ENCODE results near the gene DCANP1.

DCANP1 gene

GRCh38 chr5:135461481-135462151, 14.5 kb upstream of the DCANP1 start:
- Histone ChIP-seq H3K4me2 (ENCODE audit: insufficient read depth, low read length, poor library complexity, severe bottlenecking) (no peak overlapping the region), H3K27ac (replicated peaks; ENCODE audit: low read length) (no peak overlapping the region), H2AFZ (ENCODE audit: low read length) (no peak overlapping the region), H3K18ac (ENCODE audit: low read length) (no peak overlapping the region), H4K91ac (ENCODE audit: low read depth, low read length, poor library complexity) (no peak overlapping the region), H3K4me3 (ENCODE audit: low read length in 2 of 2) (no peak overlapping the region), H3K27me3 (ENCODE audit: control insufficient read depth in 3 of 3, insufficient read depth in 3 of 3, low read depth in 1 of 3, low read length in 3 of 3) (peaks cover 8 to 58% (median 58%) of the 10 kb centered on the region in 3 experiments), H3K4ac (ENCODE audit: low read length) (no peak overlapping the region), H2BK12ac (ENCODE audit: low read length) (no peak overlapping the region), H3K23ac (ENCODE audit: low read depth, low read length, poor library complexity) (no peak overlapping the region), H3K9me3 (replicated peaks in 1 of 2; ENCODE audit: control insufficient read depth in 2 of 2, insufficient read depth in 1 of 2, low read depth in 1 of 2, low read length in 2 of 2) (no peaks in the 10 kb centered on the region), H3K14ac (ENCODE audit: low read length) (no peak overlapping the region), H3K4me1 (ENCODE audit: control insufficient read depth in 2 of 2, insufficient read depth in 1 of 2, low read depth in 1 of 2, low read length in 2 of 2) (peaks cover 2 to 4% of the 10 kb centered on the region in 2 donors), H3K9ac (ENCODE audit: low read depth, low read length, poor library complexity) (no peak overlapping the region), H2BK15ac (ENCODE audit: low read length) (no peak overlapping the region), H3K36me3 (replicated peaks in 1 of 2; ENCODE audit: control insufficient read depth in 2 of 2, insufficient read depth in 2 of 2, low read length in 2 of 2) (no peaks in the 10 kb centered on the region), H2BK120ac (ENCODE audit: low read depth, low read length) (no peak overlapping the region), H4K8ac (ENCODE audit: low read depth, low read length) (no peak overlapping the region), H2AK5ac (ENCODE audit: low read depth, low read length) (no peak overlapping the region), H3K79me1 (ENCODE audit: low read depth, low read length) (no peaks in the 10 kb centered on the region), H2BK5ac (ENCODE audit: low read length) (no peak overlapping the region)
- no peak for DNase-seq (ENCODE audit: low spot score)
- WGBS, 2 donors (ENCODE audit: extremely low coverage in 2 of 2, insufficient read length in 2 of 2, insufficient replicate concordance in 1 of 2) = no CpG with 5 or more reads among the region's 7 CpGs

- no peaks in the 10 kb centered on the region for H3K4me1 ChIP-seq (ENCODE audit: control insufficient read depth in 2 of 2, insufficient read depth in 1 of 2, low read depth in 1 of 2, low read length in 2 of 2)
- no peak overlapping the region for H4K91ac ChIP-seq (ENCODE audit: low read depth, low read length, poor library complexity)
- H3K4ac ChIP-seq (ENCODE audit: low read length) = no peak overlapping the region
- H2BK12ac ChIP-seq (ENCODE audit: low read length) = no peak overlapping the region
- no peaks in the 10 kb centered on the region for H3K36me3 ChIP-seq (replicated peaks in 1 of 2; ENCODE audit: control insufficient read depth in 2 of 2, insufficient read depth in 2 of 2, low read length in 2 of 2)
- no peak overlapping the region for H2BK5ac ChIP-seq (ENCODE audit: low read length)
- no peak overlapping the region for H3K23ac ChIP-seq (ENCODE audit: low read depth, low read length, poor library complexity)
- peak overlapping the region; percentile 2 for H3K9ac ChIP-seq (ENCODE audit: low read depth, low read length, poor library complexity)
- no peak overlapping the region for H2BK15ac ChIP-seq (ENCODE audit: low read length)
- no peak overlapping the region for H2AK5ac ChIP-seq (ENCODE audit: low read depth, low read length)
- DNase-seq (ENCODE audit: low spot score) = no peak
- H3K9me3 ChIP-seq (replicated peaks in 1 of 2; ENCODE audit: control insufficient read depth in 2 of 2, insufficient read depth in 1 of 2, low read depth in 1 of 2, low read length in 2 of 2) = no peaks in the 10 kb centered on the region
- H4K8ac ChIP-seq (ENCODE audit: low read depth, low read length) = no peak overlapping the region
- whole genome bisulfite sequencing, 2 donors (ENCODE audit: extremely low coverage in 2 of 2, insufficient read length in 2 of 2, insufficient replicate concordance in 1 of 2) = no CpG with 5 or more reads among the region's 11 CpGs
- H3K4me2 ChIP-seq (ENCODE audit: insufficient read depth, low read length, poor library complexity, severe bottlenecking) = no peak overlapping the region
- H3K14ac ChIP-seq (ENCODE audit: low read length) = peak overlapping the region; percentile 38
- H2AFZ ChIP-seq (ENCODE audit: low read length) = no peak overlapping the region
- H3K27ac ChIP-seq (replicated peaks; ENCODE audit: low read length) = no peak overlapping the region
- H3K4me3 ChIP-seq (ENCODE audit: low read length in 2 of 2) = no peak overlapping the region
- H3K79me1 ChIP-seq (ENCODE audit: low read depth, low read length) = no peaks in the 10 kb centered on the region
- no peak overlapping the region for H3K18ac ChIP-seq (ENCODE audit: low read length)
- peaks cover 4 to 53% (median 47%) of the 10 kb centered on the region in 3 experiments for H3K27me3 ChIP-seq (ENCODE audit: control insufficient read depth in 3 of 3, insufficient read depth in 3 of 3, low read depth in 1 of 3, low read length in 3 of 3)
- H2BK120ac ChIP-seq (ENCODE audit: low read depth, low read length) = peak overlapping the region; percentile 4
Measured at GRCh38 chr5:135460246-135461033, 13.3 kb upstream of the DCANP1 start.

- H3K23ac ChIP-seq (ENCODE audit: low read depth, low read length, poor library complexity) = no peak overlapping the region
- DNase-seq (ENCODE audit: low spot score) = no peak
- no peaks in the 10 kb centered on the region for H3K36me3 ChIP-seq (replicated peaks in 1 of 2; ENCODE audit: control insufficient read depth in 2 of 2, insufficient read depth in 2 of 2, low read length in 2 of 2)
- no peak overlapping the region for H2BK5ac ChIP-seq (ENCODE audit: low read length)
- no peak overlapping the region for H2AFZ ChIP-seq (ENCODE audit: low read length)
- no peak overlapping the region for H3K14ac ChIP-seq (ENCODE audit: low read length)
- H3K27me3 ChIP-seq (ENCODE audit: control insufficient read depth in 3 of 3, insufficient read depth in 3 of 3, low read depth in 1 of 3, low read length in 3 of 3) = peaks cover 0 to 37% (median 32%) of the 10 kb centered on the region in 3 experiments
- H3K4me2 ChIP-seq (ENCODE audit: insufficient read depth, low read length, poor library complexity, severe bottlenecking) = no peak overlapping the region
- H4K91ac ChIP-seq (ENCODE audit: low read depth, low read length, poor library complexity) = no peak overlapping the region
- H3K4me1 ChIP-seq (ENCODE audit: control insufficient read depth in 2 of 2, insufficient read depth in 1 of 2, low read depth in 1 of 2, low read length in 2 of 2) = no peaks in the 10 kb centered on the region
- no peaks in the 10 kb centered on the region for H3K9me3 ChIP-seq (replicated peaks in 1 of 2; ENCODE audit: control insufficient read depth in 2 of 2, insufficient read depth in 1 of 2, low read depth in 1 of 2, low read length in 2 of 2)
- no peak overlapping the region for H2BK15ac ChIP-seq (ENCODE audit: low read length)
- H3K4ac ChIP-seq (ENCODE audit: low read length) = no peak overlapping the region
- no peak overlapping the region for H3K27ac ChIP-seq (replicated peaks; ENCODE audit: low read length)
- no peak overlapping the region for H2AK5ac ChIP-seq (ENCODE audit: low read depth, low read length)
- no peak overlapping the region for H3K18ac ChIP-seq (ENCODE audit: low read length)
- no peak overlapping the region for H3K4me3 ChIP-seq (ENCODE audit: low read length in 2 of 2)
- no peak overlapping the region for H2BK120ac ChIP-seq (ENCODE audit: low read depth, low read length)
- H4K8ac ChIP-seq (ENCODE audit: low read depth, low read length) = no peak overlapping the region
- H3K9ac ChIP-seq (ENCODE audit: low read depth, low read length, poor library complexity) = no peak overlapping the region
- no CpG with 5 or more reads among the region's 5 CpGs for WGBS, 2 donors (ENCODE audit: extremely low coverage in 2 of 2, insufficient read length in 2 of 2, insufficient replicate concordance in 1 of 2)
- no peak overlapping the region for H2BK12ac ChIP-seq (ENCODE audit: low read length)
- no peaks in the 10 kb centered on the region for H3K79me1 ChIP-seq (ENCODE audit: low read depth, low read length)
Measured at GRCh38 chr5:135458921-135459331, 11.8 kb upstream of the DCANP1 start.

GRCh38 chr5:135458356-135458755, 11.2 kb upstream of the DCANP1 start:
- no peak overlapping the region for H3K27ac ChIP-seq (replicated peaks; ENCODE audit: low read length)
- no peak overlapping the region for H2AK5ac ChIP-seq (ENCODE audit: low read depth, low read length)
- no peak overlapping the region for H2AFZ ChIP-seq (ENCODE audit: low read length)
- no CpG with 5 or more reads among the region's 4 CpGs for WGBS, 2 donors (ENCODE audit: extremely low coverage in 2 of 2, insufficient read length in 2 of 2, insufficient replicate concordance in 1 of 2)
- H4K8ac ChIP-seq (ENCODE audit: low read depth, low read length) = no peak overlapping the region
- DNase-seq (ENCODE audit: low spot score) = no peak
- no peaks in the 10 kb centered on the region for H3K9me3 ChIP-seq (replicated peaks in 1 of 2; ENCODE audit: control insufficient read depth in 2 of 2, insufficient read depth in 1 of 2, low read depth in 1 of 2, low read length in 2 of 2)
- H2BK5ac ChIP-seq (ENCODE audit: low read length) = no peak overlapping the region
- H3K18ac ChIP-seq (ENCODE audit: low read length) = no peak overlapping the region
- no peak overlapping the region for H3K4ac ChIP-seq (ENCODE audit: low read length)
- no peaks in the 10 kb centered on the region for H3K79me1 ChIP-seq (ENCODE audit: low read depth, low read length)
- H3K36me3 ChIP-seq (replicated peaks in 1 of 2; ENCODE audit: control insufficient read depth in 2 of 2, insufficient read depth in 2 of 2, low read length in 2 of 2) = no peaks in the 10 kb centered on the region
- no peak overlapping the region for H3K14ac ChIP-seq (ENCODE audit: low read length)
- no peaks in the 10 kb centered on the region for H3K4me1 ChIP-seq (ENCODE audit: control insufficient read depth in 2 of 2, insufficient read depth in 1 of 2, low read depth in 1 of 2, low read length in 2 of 2)
- no peak overlapping the region for H3K4me2 ChIP-seq (ENCODE audit: insufficient read depth, low read length, poor library complexity, severe bottlenecking)
- no peak overlapping the region for H4K91ac ChIP-seq (ENCODE audit: low read depth, low read length, poor library complexity)
- H2BK15ac ChIP-seq (ENCODE audit: low read length) = no peak overlapping the region
- H3K23ac ChIP-seq (ENCODE audit: low read depth, low read length, poor library complexity) = no peak overlapping the region
- no peak overlapping the region for H2BK12ac ChIP-seq (ENCODE audit: low read length)
- H2BK120ac ChIP-seq (ENCODE audit: low read depth, low read length) = no peak overlapping the region
- H3K9ac ChIP-seq (ENCODE audit: low read depth, low read length, poor library complexity) = no peak overlapping the region
- H3K27me3 ChIP-seq (ENCODE audit: control insufficient read depth in 3 of 3, insufficient read depth in 3 of 3, low read depth in 1 of 3, low read length in 3 of 3) = peaks cover 0 to 32% (median 26%) of the 10 kb centered on the region in 3 experiments
- no peak overlapping the region for H3K4me3 ChIP-seq (ENCODE audit: low read length in 2 of 2)
